K562 (cell line): ENCODE data around the gene SLC2A9. TPM values are rescaled to one million over a fixed set of nuclear protein-coding genes. Genes with fewer than 3 reads are reported as not detected.

Experiments
- ATAC-seq: fragments of 200-7000 bp; cut with Tn5 transposase; 3 replicates; pipeline ENCODE4 v1.9.1; 2020; ENCODE audit warnings: moderate library complexity
- BruUV-seq: library from RNA; stranded (reverse); fragments of 400-500 nt; replicated peaks from 2 replicates; lab custom pipeline; 2021; lab: Mats Ljungman, UMichigan
- CTCF ChIA-PET: fragments of 300-600 bp; formaldehyde crosslinking; extraction: SDS; loops from one replicate; lab custom pipeline; 2021; ENCODE audit warnings: low intra/inter-chr PET ratio; lab: Yijun Ruan, JAX
- POLR2A ChIA-PET: fragments of 300-600, 350-650 bp; sonication (Branson Sonifier 250); formaldehyde crosslinking; extraction: SDS; loops from one replicate; lab custom pipeline; 2021; ENCODE audit warnings: antibody characterized with exemption, inconsistent platforms; lab: Yijun Ruan, JAX
- DNase-seq, 4 experiments: peaks; one replicate each; pipeline versions ENCODE4 v3.0.0 to v3.0.0-alpha.2; 2011 to 2018; ENCODE audit warnings: low spot score in 3 of 4, mixed read lengths in 3 of 4; ENCODE audit errors: extremely low read depth in 1 of 4
- FAIRE-seq: peaks from 2 replicates; lab custom pipeline; 2011; peaks lifted over from hg19 to GRCh38; lab: Jason Lieb, UNC
- H2AFZ ChIP-seq: 2 replicates; pipeline ENCODE4 v1.6.0; 2011; ENCODE audit warnings: low read depth, low read length, control low read depth, inconsistent platforms
- H3K27ac ChIP-seq: fragments of 200-600 bp; 3 replicates; pipeline ENCODE4 v1.8.0; 2011; ENCODE audit warnings: low read depth, mild to moderate bottlenecking, control low read depth, inconsistent platforms, low read length, moderate library complexity, mixed read lengths; ENCODE audit errors: extremely low read depth
- H3K27me3 ChIP-seq, 2 experiments: fragments of 300-600 bp in 1 of 2; 2 replicates in 1 of 2; 3 replicates in 1 of 2; pipeline versions ENCODE4 v1.6.0 to v1.8.0; 2011; ENCODE audit warnings: inconsistent platforms in 2 of 2, low read length in 2 of 2, mild to moderate bottlenecking in 1 of 2, mixed read lengths in 1 of 2, moderate library complexity in 1 of 2; ENCODE audit not compliant: control insufficient read depth in 2 of 2, insufficient read depth in 2 of 2
- H3K36me3 ChIP-seq: fragments of 300-600 bp; 3 replicates; pipeline ENCODE4 v1.8.0; 2011; ENCODE audit warnings: mild to moderate bottlenecking, low read length, inconsistent platforms; ENCODE audit not compliant: control insufficient read depth, insufficient read depth
- H3K4me1 ChIP-seq, 2 experiments: fragments of 200-600 bp in 1 of 2; replicated peaks in 1 of 2; 2 replicates in 1 of 2; 3 replicates in 1 of 2; pipeline versions ENCODE4 v1.5.1 to v1.8.0; 2011; ENCODE audit warnings: inconsistent platforms in 2 of 2, low read length in 2 of 2, mild to moderate bottlenecking in 1 of 2, mixed read lengths in 1 of 2, moderate library complexity in 1 of 2; ENCODE audit not compliant: control insufficient read depth in 2 of 2, insufficient read depth in 2 of 2
- H3K4me2 ChIP-seq: 2 replicates; pipeline ENCODE4 v1.6.1; 2011; ENCODE audit warnings: low read length, control low read depth, inconsistent platforms, mixed read lengths; ENCODE audit not compliant: insufficient read depth
- H3K4me3 ChIP-seq: fragments of 200-600 bp; sonication (generic), shearing (Covaris generic); 2 replicates; pipeline ENCODE4 v1.5.1; 2016; ENCODE audit warnings: control low read depth, inconsistent platforms
- H3K79me2 ChIP-seq: fragments of 200-600 bp; 3 replicates; pipeline ENCODE4 v1.8.0; 2011; ENCODE audit warnings: low read length, inconsistent platforms; ENCODE audit not compliant: control insufficient read depth, insufficient read depth
- H3K9ac ChIP-seq, 2 experiments: 2 replicates each; pipeline versions ENCODE4 v1.6.0 to v1.6.1; 2011; ENCODE audit warnings: low read depth in 2 of 2, low read length in 2 of 2, control low read depth in 1 of 2, inconsistent platforms in 1 of 2, mild to moderate bottlenecking in 1 of 2, mixed read lengths in 1 of 2; ENCODE audit not compliant: insufficient read depth in 1 of 2
- H3K9me1 ChIP-seq: one replicate; pipeline ENCODE4 v1.6.0; 2011; ENCODE audit warnings: inconsistent platforms, mild to moderate bottlenecking, low read length, moderate library complexity; ENCODE audit not compliant: control insufficient read depth, insufficient read depth
- H3K9me3 ChIP-seq: replicated peaks from 2 replicates; pipeline ENCODE4 v1.5.1; 2011; ENCODE audit warnings: low read depth, low read length, inconsistent platforms; ENCODE audit not compliant: control insufficient read depth, insufficient read depth
- H4K20me1 ChIP-seq: replicated peaks from 2 replicates; pipeline ENCODE4 v1.6.1; 2011; ENCODE audit warnings: low read length, inconsistent platforms, mixed read lengths; ENCODE audit not compliant: control insufficient read depth, insufficient read depth
- NFYB ChIP-seq: IDR thresholded peaks from 2 replicates; pipeline ENCODE4 v1.6.1; 2011; ENCODE audit warnings: mild to moderate bottlenecking, moderate library complexity; ENCODE audit not compliant: insufficient read length; ENCODE audit errors: extremely low read depth
- USF2 ChIP-seq: sonication (generic); formaldehyde crosslinking; IDR thresholded peaks from 2 replicates; pipeline ENCODE4 v1.5.0; 2020; ENCODE audit warnings: missing genetic modification reagents
- ZBTB8A ChIP-seq: fragments of 450-650 bp; IDR thresholded peaks from 2 replicates; pipeline ENCODE4 v1.6.1; 2018; ENCODE audit warnings: mild to moderate bottlenecking, moderate library complexity; ENCODE audit not compliant: partially characterized antibody
- ZNF584 ChIP-seq: fragments of 200-800 bp; sonication (Bioruptor generic); IDR thresholded peaks from 2 replicates; pipeline ENCODE4 v1.6.1; 2016; ENCODE audit warnings: low read depth, mild to moderate bottlenecking, missing genetic modification characterization, missing compliant biosample characterization
- WGBS: fragments of 100-300 bp; shearing (Covaris generic); methylation state at CpG from one replicate; pipeline ENCODE4 v1.1.6; 2016; ENCODE audit warnings: low coverage, mixed read lengths; ENCODE audit not compliant: insufficient coverage; ENCODE audit errors: missing lambda C conversion rate; 5-methylcytosine and 5-hydroxymethylcytosine counted together
- in situ Hi-C: fragments of 300-500 bp; cut with MboI; formaldehyde crosslinking; loops from 4 replicates; pipeline ENCODE4 v1.15.0; 2018; ENCODE audit warnings: inconsistent platforms, mixed read lengths
- intact Hi-C: fragments of 100-400 bp; cut with micrococcal nuclease; formaldehyde crosslinking; loops from 2 replicates; pipeline ENCODE4 v1.14.2; 2022
- polyA plus RNA-seq, 8 experiments: library from polyadenylated mRNA; depleted of rRNA in 4 of 8; stranded (reverse) in 5 of 8; unstranded in 3 of 8; fragments of >200 nt; fragmentation: Nextera tagmentation in 2 of 8; fragmentation: Illumina TruSeq in 1 of 8; extraction: Ambion mirVana in 2 of 8; extraction: Trizol in 1 of 8; gene quantifications; 2 replicates each; pipeline versions ENCODE4 v1.2.1 to v1.2.3, GENCODE V29; 2011 to 2014; ENCODE audit warnings: inconsistent platforms in 1 of 8, missing spikeins in 1 of 8
- total RNA-seq, 7 experiments: library from RNA; depleted of rRNA in 6 of 7; stranded (reverse); fragments of >200 nt in 6 of 7; fragmentation: Illumina TruSeq in 2 of 7; extraction: Trizol in 2 of 7; gene quantifications; 2 replicates each; pipeline versions ENCODE4 v1.2.1 to v1.2.3, GENCODE V29; 2011 to 2021; ENCODE audit warnings: low replicate concordance in 1 of 7

Gene SLC2A9
- total and polyA plus RNA-seq, 9 of the 15 experiments (the other 6 are each of a cell fraction or from before 2014, with no cell fraction given) = 0.15 to 1.9 (median 0.76) TPM

GRCh38 chr4:10053635-10054453, 32.5 kb upstream of the SLC2A9 start:
- intact Hi-C loops (no loop called here), in situ Hi-C loops (no loop called here)
- no peaks in the 10 kb centered on the region for H3K36me3 ChIP-seq
- H3K9me1 ChIP-seq = no peaks in the 10 kb centered on the region
- no peak for ATAC-seq
- BruUV-seq = no TSS peak
- no peaks in the 10 kb centered on the region for H3K4me1 ChIP-seq
- H4K20me1 ChIP-seq = no peaks in the 10 kb centered on the region
- ChIA-PET CTCF (no interaction called here), POLR2A (interaction anchor here (0.6 kb wide), 1 partner anchor 289 kb away, joined by 3 read pairs; no protein-coding TSS in a partner anchor)
- H3K27ac ChIP-seq = no peak overlapping the region
- no peak overlapping the region for H3K4me3 ChIP-seq
- no peak for FAIRE-seq
- TF ChIP-seq ZBTB8A = no peak
- no peak for TF ChIP-seq USF2 (CRISPR knock-in tag)
- no peak for TF ChIP-seq ZNF584 (CRISPR knock-in tag)
- no peak for TF ChIP-seq NFYB
- no peak overlapping the region for H2AFZ ChIP-seq
- no peak overlapping the region for H3K9ac ChIP-seq
- no peaks in the 10 kb centered on the region for H3K79me2 ChIP-seq
- H3K9me3 ChIP-seq = no peaks in the 10 kb centered on the region
- peaks cover 22 to 51% of the 10 kb centered on the region in 2 experiments for H3K27me3 ChIP-seq
- WGBS = under 1% methylated on average over 8 of the region's 8 CpGs
- DNase-seq = no peak
- no peak overlapping the region for H3K4me2 ChIP-seq
